ENCODE results near the gene SFMBT2. TPM values are rescaled to one million over a fixed set of nuclear protein-coding genes. Genes with fewer than 3 reads are reported as not detected.

SFMBT2 gene
- total and polyA plus RNA-seq, 10 donors: 4.4 to 47.7 (median 34.8) TPM

- DNase-seq: no peak
- intact Hi-C loops (cut with DNase I; ENCODE audit: low total_unique reads): loop anchor here (10.0 kb wide), 1 partner anchor 295 kb away; the partner anchor contains the start of gene SFMBT2
- no peak overlapping the region for H3K4me3 ChIP-seq
- TF ChIP-seq POLR2A (IDR thresholded peaks at IDR 0.05): no peak
- no peak for TF ChIP-seq CTCF (IDR thresholded peaks at IDR 0.05 in 8 of 11, conservative IDR thresholded peaks at IDR 0.05 in 3 of 11)
- no peak for TF ChIP-seq POLR2AphosphoS5 (IDR thresholded peaks at IDR 0.05)
- peaks cover 0 to 9% (median 7%) of the 10 kb centered on the region in 6 donors for H3K4me1 ChIP-seq
- WGBS, 5 donors: 90 to 95% (median 92%) methylated on average over 14 of the region's 14 CpGs
- H3K36me3 ChIP-seq: no peaks in the 10 kb centered on the region
- H3K27ac ChIP-seq: no peak overlapping the region
- no peaks in the 10 kb centered on the region for H3K27me3 ChIP-seq (replicated peaks in 1 of 7)
- H3K9me3 ChIP-seq: no peaks in the 10 kb centered on the region
Observed at GRCh38 chr10:7119325-7120015, 291.4 kb downstream of the SFMBT2 start.

- Histone ChIP-seq H3K4me1 (peaks cover 0 to 9% (median 7%) of the 10 kb centered on the region in 6 donors), H3K27me3 (replicated peaks in 1 of 7) (no peaks in the 10 kb centered on the region), H3K27ac (no peak overlapping the region), H3K36me3 (no peaks in the 10 kb centered on the region), H3K9me3 (no peaks in the 10 kb centered on the region), H3K4me3 (no peak overlapping the region)
- DNase-seq: no peak
- WGBS, 5 donors: 75 to 87% (median 78%) methylated on average over 17 of the region's 17 CpGs
- intact Hi-C loops (cut with DNase I; ENCODE audit: low total_unique reads): no loop called here
- TF ChIP-seq POLR2A (IDR thresholded peaks at IDR 0.05) (no peak), CTCF (IDR thresholded peaks at IDR 0.05 in 8 of 11, conservative IDR thresholded peaks at IDR 0.05 in 3 of 11) (no peak), POLR2AphosphoS5 (IDR thresholded peaks at IDR 0.05) (no peak)
Observed at GRCh38 chr10:7117806-7118674, 292.8 kb downstream of the SFMBT2 start.

GRCh38 chr10:7117177-7117799 lies 293.5 kb downstream of the SFMBT2 start:
- WGBS, 5 donors: 85 to 89% (median 87%) methylated on average over 5 of the region's 5 CpGs

More at GRCh38 chr10:7117177-7117799, 293.5 kb downstream of the SFMBT2 start:
- no peak for DNase-seq
- Histone ChIP-seq H3K4me1 (peaks cover 0 to 9% (median 7%) of the 10 kb centered on the region in 6 donors), H3K9me3 (no peaks in the 10 kb centered on the region), H3K27me3 (replicated peaks in 1 of 7) (no peaks in the 10 kb centered on the region), H3K36me3 (no peaks in the 10 kb centered on the region), H3K27ac (no peak overlapping the region), H3K4me3 (no peak overlapping the region)
- TF ChIP-seq POLR2A (IDR thresholded peaks at IDR 0.05) (no peak), CTCF (IDR thresholded peaks at IDR 0.05 in 8 of 11, conservative IDR thresholded peaks at IDR 0.05 in 3 of 11) (no peak), POLR2AphosphoS5 (IDR thresholded peaks at IDR 0.05) (no peak)
- intact Hi-C loops (cut with DNase I; ENCODE audit: low total_unique reads): no loop called here

Data from spleen (tissue), 11 donors.